Neural cell (in vitro differentiated cells): ENCODE data around the gene ZNF24. TPM values are rescaled to one million over a fixed set of nuclear protein-coding genes. Genes with fewer than 3 reads are reported as not detected.

Experiments
- H2AFZ ChIP-seq: fragments of 200-600, 300-800 bp; sonication (generic), shearing (Covaris generic); 2 replicates; pipeline ENCODE4 v1.6.0; 2014; ENCODE audit warnings: low read depth, mild to moderate bottlenecking, antibody characterized with exemption, low read length, moderate library complexity
- H3F3A ChIP-seq: fragments of 200-600 bp; shearing (Covaris generic); 2 replicates; pipeline ENCODE4 v1.6.1; 2016; ENCODE audit warnings: mild to moderate bottlenecking, moderate library complexity, mixed read lengths, antibody characterized with exemption, low read length; ENCODE audit not compliant: insufficient read depth, poor library complexity, severe bottlenecking
- H3K27ac ChIP-seq: fragments of 200-600, 300-800 bp; sonication (generic), shearing (Covaris generic); 2 replicates; pipeline ENCODE4 v1.5.1; 2014; ENCODE audit warnings: mild to moderate bottlenecking, low read length, moderate library complexity
- H3K27me3 ChIP-seq: fragments of 300-800, 200-600 bp; sonication (generic), shearing (Covaris generic); 2 replicates; pipeline ENCODE4 v1.6.0; 2014; ENCODE audit warnings: mild to moderate bottlenecking, low read depth, low read length, moderate library complexity; ENCODE audit not compliant: insufficient read depth
- H3K36me3 ChIP-seq: fragments of 300-800, 200-600 bp; sonication (generic), shearing (Covaris generic); 2 replicates; pipeline ENCODE4 v1.5.1; 2014; ENCODE audit warnings: mild to moderate bottlenecking, antibody characterized with exemption, low read length, moderate library complexity; ENCODE audit not compliant: insufficient read depth
- H3K4me2 ChIP-seq: fragments of 300-800, 200-600 bp; sonication (generic), shearing (Covaris generic); 2 replicates; pipeline ENCODE4 v1.6.0; 2014; ENCODE audit warnings: mild to moderate bottlenecking, low read length
- H3K4me3 ChIP-seq: fragments of 300-800, 200-600 bp; sonication (generic), shearing (Covaris generic); 2 replicates; pipeline ENCODE4 v1.5.1; 2014; ENCODE audit warnings: mild to moderate bottlenecking, low read length, moderate library complexity
- H3K79me2 ChIP-seq: fragments of 200-600 bp; shearing (Covaris generic); replicated peaks from 2 replicates; pipeline ENCODE4 v1.6.0; 2014; ENCODE audit warnings: mild to moderate bottlenecking, low read length, moderate library complexity; ENCODE audit not compliant: insufficient read depth
- H3K9ac ChIP-seq: fragments of 300-800, 200-600 bp; sonication (generic), shearing (Covaris generic); 2 replicates; pipeline ENCODE4 v1.6.1; 2016; ENCODE audit warnings: mild to moderate bottlenecking, low read length, mixed read lengths
- H3K9me2 ChIP-seq: fragments of 200-600 bp; shearing (Covaris generic); 2 replicates; pipeline ENCODE4 v1.6.1; 2016; ENCODE audit warnings: mild to moderate bottlenecking, low read length, mixed read lengths; ENCODE audit not compliant: insufficient read depth
- H3K9me3 ChIP-seq: fragments of 200-600, 300-800 bp; sonication (generic), shearing (Covaris generic); 2 replicates; pipeline ENCODE4 v1.6.1; 2016; ENCODE audit warnings: mild to moderate bottlenecking, mixed run types, low read length, moderate library complexity, mixed read lengths
- H4K20me1 ChIP-seq: fragments of 200-600 bp; shearing (Covaris generic); 2 replicates; pipeline ENCODE4 v1.6.1; 2016; ENCODE audit warnings: mild to moderate bottlenecking, mixed run types; ENCODE audit not compliant: insufficient read depth
- CTCF ChIP-seq: fragments of 450-650 bp; IDR thresholded peaks from 2 replicates; pipeline ENCODE4 v1.5.1; 2014; ENCODE audit warnings: antibody characterized with exemption, mild to moderate bottlenecking, moderate library complexity; ENCODE audit not compliant: poor library complexity, severe bottlenecking
- EP300 ChIP-seq: fragments of 450-650 bp; conservative IDR thresholded peaks from 2 replicates; pipeline ENCODE4 v1.6.1; 2014; ENCODE audit warnings: antibody characterized with exemption, mild to moderate bottlenecking, moderate library complexity; ENCODE audit not compliant: poor library complexity, severe bottlenecking
- EZH2 ChIP-seq: fragments of 200-600, 300-800 bp; shearing (Covaris generic), sonication (generic); IDR thresholded peaks from 2 replicates; pipeline ENCODE4 v1.6.1; 2014; ENCODE audit warnings: antibody characterized with exemption, low read length, borderline replicate concordance, mild to moderate bottlenecking; ENCODE audit not compliant: insufficient read depth, poor library complexity, severe bottlenecking
- MXI1 ChIP-seq: fragments of 450-650 bp; conservative IDR thresholded peaks from 2 replicates; pipeline ENCODE4 v1.6.1; 2014; ENCODE audit warnings: antibody characterized with exemption, mild to moderate bottlenecking; ENCODE audit not compliant: poor library complexity, severe bottlenecking
- POLR2AphosphoS5 ChIP-seq: IDR thresholded peaks from 2 replicates; pipeline ENCODE4 v1.6.1; 2012
- RAD21 ChIP-seq: fragments of 450-650 bp; conservative IDR thresholded peaks from 2 replicates; pipeline ENCODE4 v1.6.1; 2014; ENCODE audit warnings: antibody characterized with exemption, mild to moderate bottlenecking, moderate library complexity
- REST ChIP-seq: IDR thresholded peaks from 2 replicates; pipeline ENCODE4 v1.6.1; 2012; ENCODE audit warnings: borderline replicate concordance
- SMC3 ChIP-seq: fragments of 450-650 bp; conservative IDR thresholded peaks from 2 replicates; pipeline ENCODE4 v1.6.1; 2014; ENCODE audit warnings: antibody characterized with exemption, mild to moderate bottlenecking, moderate library complexity; ENCODE audit not compliant: poor library complexity
- TAF1 ChIP-seq: IDR thresholded peaks from 2 replicates; pipeline ENCODE4 v1.6.1; 2012; ENCODE audit warnings: low read depth
- polyA plus RNA-seq: library from polyadenylated mRNA; depleted of rRNA; stranded (reverse); fragments of >200 nt; gene quantifications from 2 replicates; pipeline ENCODE4 v1.2.3, GENCODE V29; 2014

ZNF24 gene
- polyA plus RNA-seq, 1 donor from 2014 or later, result 46.3 TPM

GRCh38 chr18:35368595-35368994, 24.4 kb upstream of the ZNF24 start:
- Histone ChIP-seq H3F3A (no peaks in the 10 kb centered on the region), H3K27me3 (no peaks in the 10 kb centered on the region), H3K79me2 (no peaks in the 10 kb centered on the region), H3K9ac (no peak overlapping the region), H3K4me3 (no peak overlapping the region), H3K36me3 (no peaks in the 10 kb centered on the region), H3K27ac (no peak overlapping the region), H3K9me2 (no peaks in the 10 kb centered on the region), H3K9me3 (no peaks in the 10 kb centered on the region), H2AFZ (no peak overlapping the region), H4K20me1 (no peaks in the 10 kb centered on the region), H3K4me2 (no peak overlapping the region)
- TF ChIP-seq POLR2AphosphoS5, result no peak
- no peak for TF ChIP-seq RAD21
- TF ChIP-seq CTCF, result no peak
- no peak for TF ChIP-seq SMC3
- TF ChIP-seq TAF1, result no peak
- no peak for TF ChIP-seq EP300
- TF ChIP-seq MXI1, result no peak
- no peak for TF ChIP-seq REST
- no peak for TF ChIP-seq EZH2

GRCh38 chr18:35362531-35362930, 18.3 kb upstream of the ZNF24 start:
- H3K9ac ChIP-seq, result no peak overlapping the region
- no peaks in the 10 kb centered on the region for H3K27me3 ChIP-seq
- no peak for TF ChIP-seq EP300
- no peak for TF ChIP-seq MXI1
- TF ChIP-seq POLR2AphosphoS5, result no peak
- TF ChIP-seq CTCF, result no peak
- no peak for TF ChIP-seq SMC3
- TF ChIP-seq RAD21, result no peak
- no peak for TF ChIP-seq EZH2
- TF ChIP-seq TAF1, result no peak
- no peak for TF ChIP-seq REST
- no peak overlapping the region for H3K4me2 ChIP-seq
- no peaks in the 10 kb centered on the region for H3K9me2 ChIP-seq
- H4K20me1 ChIP-seq, result no peaks in the 10 kb centered on the region
- no peaks in the 10 kb centered on the region for H3K9me3 ChIP-seq
- no peaks in the 10 kb centered on the region for H3F3A ChIP-seq
- H3K27ac ChIP-seq, result no peak overlapping the region
- H3K79me2 ChIP-seq, result no peaks in the 10 kb centered on the region
- no peaks in the 10 kb centered on the region for H3K36me3 ChIP-seq
- H3K4me3 ChIP-seq, result no peak overlapping the region
- H2AFZ ChIP-seq, result no peak overlapping the region
